SH-SY5Y (cell line): Measurements from ENCODE around the gene HOXC11.

Source experiments
- GATA2 ChIP-seq: IDR thresholded peaks from 2 replicates; pipeline ENCODE4 v1.6.1; 2011; ENCODE audit warnings: mild to moderate bottlenecking, low read depth, low read length
- GATA3 ChIP-seq: IDR thresholded peaks from 2 replicates; pipeline ENCODE4 v1.6.1; 2011; ENCODE audit warnings: low read depth, mild to moderate bottlenecking, low read length, moderate library complexity

- TF ChIP-seq GATA3: no peak
- no peak for TF ChIP-seq GATA2
Observed at GRCh38 chr12:53990311-53991076, 17.6 kb downstream of the HOXC11 start.
